Ishikawa (cell line): ENCODE data around the gene GUCY2D.

ENCODE experiments used
- CEBPB ChIP-seq: IDR thresholded peaks from 2 replicates; pipeline ENCODE4 v1.6.1; 2012
- CREB1 ChIP-seq: IDR thresholded peaks from 2 replicates; pipeline ENCODE4 v1.6.1; 2012; ENCODE audit warnings: low read depth
- EGR1 ChIP-seq: IDR thresholded peaks from 2 replicates; pipeline ENCODE4 v1.6.1; 2012
- EP300 ChIP-seq: IDR thresholded peaks from 2 replicates; pipeline ENCODE4 v1.6.1; 2012; ENCODE audit warnings: borderline replicate concordance
- FOXM1 ChIP-seq: IDR thresholded peaks from 2 replicates; pipeline ENCODE4 v1.6.1; 2012; ENCODE audit warnings: low read depth, borderline replicate concordance
- MAX ChIP-seq: IDR thresholded peaks from 2 replicates; pipeline ENCODE4 v1.6.1; 2012
- NFIC ChIP-seq: IDR thresholded peaks from 2 replicates; pipeline ENCODE4 v1.6.1; 2012
- RAD21 ChIP-seq: IDR thresholded peaks from 2 replicates; pipeline ENCODE4 v1.6.1; 2012; ENCODE audit warnings: low read depth
- REST ChIP-seq: IDR thresholded peaks from 2 replicates; pipeline ENCODE4 v1.6.1; 2012; ENCODE audit warnings: low read depth, mild to moderate bottlenecking
- TAF1 ChIP-seq: IDR thresholded peaks from 2 replicates; pipeline ENCODE4 v1.6.1; 2012; ENCODE audit warnings: low read depth, mild to moderate bottlenecking
- TEAD4 ChIP-seq: IDR thresholded peaks from 2 replicates; pipeline ENCODE4 v1.6.1; 2012
- YY1 ChIP-seq: IDR thresholded peaks from 2 replicates; pipeline ENCODE4 v1.6.1; 2012; ENCODE audit warnings: low read depth
- ZBTB7A ChIP-seq: IDR thresholded peaks from 2 replicates; pipeline ENCODE4 v1.6.1; 2012; ENCODE audit warnings: low read depth

- TF ChIP-seq FOXM1 (no peak), YY1 (no peak), REST (no peak), EP300 (no peak), TAF1 (no peak), EGR1 (no peak), CREB1 (no peak), RAD21 (no peak), CEBPB (no peak), MAX (no peak), TEAD4 (no peak), NFIC (no peak), ZBTB7A (no peak)
Observed at GRCh38 chr17:8064561-8065019, 62.2 kb downstream of the GUCY2D start.
